ENCODE measurements around the gene C3orf22. TPM values are rescaled to one million over a fixed set of nuclear protein-coding genes. Genes with fewer than 3 reads are reported as not detected.
A peak's percentile ranks its signal among the peaks of the same experiment; 100 is the strongest.

The C3orf22 gene
- total RNA-seq, 1 donor from 2014 or later, result not detected

- Mint-ChIP-seq H3K36me3 (no peaks in the 10 kb centered on the region), H3K9me3 (no peaks in the 10 kb centered on the region), H3K4me3 (no peak overlapping the region), H3K27me3 (peaks cover 9% of the 10 kb centered on the region), H3K27ac (no peak overlapping the region), H3K4me1 (ENCODE audit: unreplicated experiment) (no peaks in the 10 kb centered on the region)
- no peak for TF ChIP-seq CTCF (conservative IDR thresholded peaks at IDR 0.05)
- no peak for DNase-seq (ENCODE audit: extremely low spot score, unreplicated experiment)
These were observed 18.3 kb downstream of the C3orf22 start for GRCh38 chr3:126540342-126540849.

GRCh38 chr3:126539558-126540250 lies 19.0 kb downstream of the C3orf22 start:
- peak; percentile 34 for DNase-seq (ENCODE audit: extremely low spot score, unreplicated experiment)
- H3K27ac Mint-ChIP-seq, result no peak overlapping the region
- no peaks in the 10 kb centered on the region for H3K4me1 Mint-ChIP-seq (ENCODE audit: unreplicated experiment)
- H3K4me3 Mint-ChIP-seq, result no peak overlapping the region
- peaks cover 13% of the 10 kb centered on the region for H3K27me3 Mint-ChIP-seq
- no peaks in the 10 kb centered on the region for H3K9me3 Mint-ChIP-seq
- TF ChIP-seq CTCF (conservative IDR thresholded peaks at IDR 0.05), result no peak
- no peaks in the 10 kb centered on the region for H3K36me3 Mint-ChIP-seq

- no peaks in the 10 kb centered on the region for H3K36me3 Mint-ChIP-seq
- H3K9me3 Mint-ChIP-seq, result no peaks in the 10 kb centered on the region
- H3K4me1 Mint-ChIP-seq (ENCODE audit: unreplicated experiment), result no peaks in the 10 kb centered on the region
- H3K27me3 Mint-ChIP-seq, result peaks cover 21% of the 10 kb centered on the region
- TF ChIP-seq CTCF (conservative IDR thresholded peaks at IDR 0.05), result no peak
- H3K27ac Mint-ChIP-seq, result no peak overlapping the region
- no peak overlapping the region for H3K4me3 Mint-ChIP-seq
- DNase-seq (ENCODE audit: extremely low spot score, unreplicated experiment), result peak; percentile 24
These were observed 19.8 kb downstream of the C3orf22 start for GRCh38 chr3:126538966-126539365.

- peak; percentile 58 for DNase-seq (ENCODE audit: extremely low spot score, unreplicated experiment)
- Mint-ChIP-seq H3K27me3 (peaks cover 27% of the 10 kb centered on the region), H3K36me3 (no peaks in the 10 kb centered on the region), H3K4me3 (no peak overlapping the region), H3K27ac (no peak overlapping the region), H3K9me3 (no peaks in the 10 kb centered on the region), H3K4me1 (ENCODE audit: unreplicated experiment) (no peaks in the 10 kb centered on the region)
- no peak for TF ChIP-seq CTCF (conservative IDR thresholded peaks at IDR 0.05)
These were observed 20.4 kb downstream of the C3orf22 start for GRCh38 chr3:126538316-126538715.

- no peaks in the 10 kb centered on the region for H3K9me3 Mint-ChIP-seq
These were observed 20.9 kb downstream of the C3orf22 start for GRCh38 chr3:126537730-126538281.

More at GRCh38 chr3:126537730-126538281, 20.9 kb downstream of the C3orf22 start:
- H3K36me3 Mint-ChIP-seq, result no peaks in the 10 kb centered on the region
- no peak overlapping the region for H3K27ac Mint-ChIP-seq
- TF ChIP-seq CTCF (conservative IDR thresholded peaks at IDR 0.05), result no peak
- H3K4me1 Mint-ChIP-seq (ENCODE audit: unreplicated experiment), result no peaks in the 10 kb centered on the region
- no peak for DNase-seq (ENCODE audit: extremely low spot score, unreplicated experiment)
- no peak overlapping the region for H3K4me3 Mint-ChIP-seq
- H3K27me3 Mint-ChIP-seq, result peaks cover 32% of the 10 kb centered on the region

Data from type B pancreatic cell (in vitro differentiated cells).